Uterus (tissue), 4 donors: ENCODE results near the gene DZIP3. TPM values are rescaled to one million over a fixed set of nuclear protein-coding genes. Genes with fewer than 3 reads are reported as not detected.

Source experiments
- DNase-seq, 2 donors: peaks; one replicate each; pipeline ENCODE4 v3.0.0-alpha.2; 2019 to 2020
- H3K27ac ChIP-seq, 2 donors: fragments of 200-600 bp; sonication (generic); 1 replicate in 1 of 2; 2 replicates in 1 of 2; pipeline ENCODE4 v1.5.1; 2016 to 2018
- H3K27me3 ChIP-seq, 2 donors: fragments of 200-600 bp; sonication (generic); one replicate each; pipeline ENCODE4 v1.5.1; 2018 to 2019; ENCODE audit warnings: control low read depth in 1 of 2
- H3K36me3 ChIP-seq, 2 donors: fragments of 200-600 bp; sonication (generic); one replicate each; pipeline ENCODE4 v1.5.1; 2019; ENCODE audit warnings: control low read depth in 1 of 2
- H3K4me1 ChIP-seq, 2 donors: fragments of 200-600 bp; sonication (generic); one replicate each; pipeline ENCODE4 v1.5.1; 2018 to 2019; ENCODE audit warnings: control low read depth in 1 of 2
- H3K4me3 ChIP-seq, 2 donors: fragments of 200-600 bp; sonication (generic); 1 replicate in 1 of 2; 2 replicates in 1 of 2; pipeline ENCODE4 v1.5.1; 2018 to 2019; ENCODE audit warnings: mild to moderate bottlenecking in 1 of 2
- H3K9me3 ChIP-seq, 2 donors: fragments of 200-600 bp; sonication (generic); one replicate each; pipeline ENCODE4 v1.5.1; 2019; ENCODE audit warnings: control low read depth in 1 of 2
- POLR2A ChIP-seq, 2 donors: fragments of 450-650 bp; IDR thresholded peaks; one replicate each; pipeline ENCODE4 v1.6.1; 2016; ENCODE audit warnings: antibody characterized with exemption in 2 of 2, mild to moderate bottlenecking in 1 of 2, moderate library complexity in 1 of 2
- intact Hi-C: fragments of 100-400 bp; cut with DNase I; formaldehyde crosslinking; loops from one replicate; pipeline ENCODE4 v1.15.1; 2023; ENCODE audit warnings: low total_unique reads
- total RNA-seq, 4 donors: library from RNA; depleted of rRNA in 3 of 4; stranded (reverse); fragments of >200 nt in 3 of 4; gene quantifications; one replicate each; pipeline versions ENCODE4 v1.1.0 to v1.2.4, GENCODE V29; 2014 to 2023
- TF ChIP-seq, protein P1 (sequence below), 4 experiments: fragments of 200-600 bp in 2 of 4; fragments of 450-650 bp in 2 of 4; sonication (generic) in 2 of 4; IDR thresholded peaks; one replicate each; pipeline ENCODE4 v1.5.1; 2016 to 2019; ENCODE audit warnings: antibody characterized with exemption in 4 of 4, mild to moderate bottlenecking in 2 of 4, moderate library complexity in 1 of 4
- donor health status: DM: yes; HTN: yes; CAD: no.

The DZIP3 gene
- total RNA-seq, 4 donors from 2014 or later = 8.8 to 39.5 (median 25.7) TPM

DNA sequence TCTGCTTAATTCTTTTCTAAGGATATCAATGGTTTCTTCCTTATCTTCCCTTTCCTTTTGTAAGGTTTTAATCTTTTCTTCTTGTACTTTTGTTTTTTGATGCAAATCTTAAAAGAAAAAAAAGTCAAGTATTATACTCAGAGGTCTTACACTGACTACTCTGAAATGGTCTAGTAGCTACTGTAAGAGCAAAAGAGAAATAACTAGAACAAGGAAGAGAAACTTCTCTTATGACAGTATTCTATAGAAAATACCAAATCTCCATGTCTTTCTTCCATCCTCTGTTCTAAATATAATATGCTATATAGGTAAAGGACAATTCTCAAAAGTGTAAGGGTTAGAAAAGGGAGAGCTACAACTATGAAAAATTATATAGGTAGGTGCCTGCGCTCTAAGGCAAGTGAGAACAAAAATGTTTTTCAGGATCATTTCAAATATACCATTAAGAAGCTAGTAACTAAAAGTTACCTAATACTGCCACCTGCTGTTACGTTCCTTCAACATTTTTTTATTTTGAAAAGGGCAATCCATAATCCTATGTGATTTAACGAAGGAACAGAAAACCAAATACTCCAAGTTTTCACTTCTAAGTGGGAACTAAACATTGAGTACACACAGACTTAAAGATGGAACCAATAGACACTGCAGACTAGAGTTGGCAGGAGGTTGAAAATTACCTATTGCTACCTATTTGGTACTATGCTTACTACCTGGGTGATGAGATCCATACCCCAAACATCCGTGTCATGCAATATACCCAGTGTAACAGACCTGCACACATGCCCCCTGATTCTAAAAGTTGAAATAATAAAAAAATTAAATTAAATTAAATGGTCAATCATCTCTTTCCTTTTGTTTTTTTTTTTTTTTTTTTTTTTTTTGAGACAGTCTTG is 37.0 kb upstream of the DZIP3 start:
- Histone ChIP-seq H3K4me1 (no peaks in the 10 kb centered on the region), H3K27me3 (no peaks in the 10 kb centered on the region), H3K36me3 (no peaks in the 10 kb centered on the region), H3K27ac (no peak overlapping the region), H3K9me3 (no peaks in the 10 kb centered on the region), H3K4me3 (no peak overlapping the region)
- no peak for DNase-seq
- intact Hi-C loops = loop anchor here (10.0 kb wide), 1 partner anchor 58 kb away; no protein-coding TSS in a partner anchor
- TF ChIP-seq POLR2A (IDR thresholded peaks at IDR 0.05) = no peak
- TF ChIP-seq, protein P1, sequence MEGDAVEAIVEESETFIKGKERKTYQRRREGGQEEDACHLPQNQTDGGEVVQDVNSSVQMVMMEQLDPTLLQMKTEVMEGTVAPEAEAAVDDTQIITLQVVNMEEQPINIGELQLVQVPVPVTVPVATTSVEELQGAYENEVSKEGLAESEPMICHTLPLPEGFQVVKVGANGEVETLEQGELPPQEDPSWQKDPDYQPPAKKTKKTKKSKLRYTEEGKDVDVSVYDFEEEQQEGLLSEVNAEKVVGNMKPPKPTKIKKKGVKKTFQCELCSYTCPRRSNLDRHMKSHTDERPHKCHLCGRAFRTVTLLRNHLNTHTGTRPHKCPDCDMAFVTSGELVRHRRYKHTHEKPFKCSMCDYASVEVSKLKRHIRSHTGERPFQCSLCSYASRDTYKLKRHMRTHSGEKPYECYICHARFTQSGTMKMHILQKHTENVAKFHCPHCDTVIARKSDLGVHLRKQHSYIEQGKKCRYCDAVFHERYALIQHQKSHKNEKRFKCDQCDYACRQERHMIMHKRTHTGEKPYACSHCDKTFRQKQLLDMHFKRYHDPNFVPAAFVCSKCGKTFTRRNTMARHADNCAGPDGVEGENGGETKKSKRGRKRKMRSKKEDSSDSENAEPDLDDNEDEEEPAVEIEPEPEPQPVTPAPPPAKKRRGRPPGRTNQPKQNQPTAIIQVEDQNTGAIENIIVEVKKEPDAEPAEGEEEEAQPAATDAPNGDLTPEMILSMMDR (IDR thresholded peaks at IDR 0.05) = peak; percentile 45 to 65 (median 50)

DNA sequence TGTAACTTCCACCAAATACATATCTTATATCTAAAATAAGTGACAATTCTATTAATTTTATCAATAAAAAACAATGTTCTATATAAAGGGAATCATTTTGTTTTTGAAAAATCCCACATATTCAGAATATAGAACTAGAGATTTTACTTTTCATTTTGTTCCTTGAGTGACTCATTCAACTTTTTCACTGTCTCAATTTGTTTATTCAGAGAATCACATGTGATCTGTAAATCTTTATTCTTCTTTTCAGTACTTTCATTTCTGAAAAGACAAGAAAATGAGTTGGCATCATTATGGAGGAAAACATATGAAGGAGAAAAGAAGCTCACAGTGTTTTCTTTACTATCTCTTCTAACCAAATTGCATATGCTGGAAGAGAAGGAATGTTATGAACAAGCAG is 35.3 kb upstream of the DZIP3 start:
- TF ChIP-seq POLR2A (IDR thresholded peaks at IDR 0.05) = no peak
- TF ChIP-seq, protein P1 (IDR thresholded peaks at IDR 0.05) = no peak
- no peaks in the 10 kb centered on the region for H3K4me1 ChIP-seq
- no peaks in the 10 kb centered on the region for H3K36me3 ChIP-seq
- H3K4me3 ChIP-seq = no peak overlapping the region
- no peak overlapping the region for H3K27ac ChIP-seq
- intact Hi-C loops = loop anchor here (10.0 kb wide), 1 partner anchor 59 kb away; no protein-coding TSS in a partner anchor
- H3K9me3 ChIP-seq = no peaks in the 10 kb centered on the region
- DNase-seq = no peak
- H3K27me3 ChIP-seq = no peaks in the 10 kb centered on the region

DNA sequence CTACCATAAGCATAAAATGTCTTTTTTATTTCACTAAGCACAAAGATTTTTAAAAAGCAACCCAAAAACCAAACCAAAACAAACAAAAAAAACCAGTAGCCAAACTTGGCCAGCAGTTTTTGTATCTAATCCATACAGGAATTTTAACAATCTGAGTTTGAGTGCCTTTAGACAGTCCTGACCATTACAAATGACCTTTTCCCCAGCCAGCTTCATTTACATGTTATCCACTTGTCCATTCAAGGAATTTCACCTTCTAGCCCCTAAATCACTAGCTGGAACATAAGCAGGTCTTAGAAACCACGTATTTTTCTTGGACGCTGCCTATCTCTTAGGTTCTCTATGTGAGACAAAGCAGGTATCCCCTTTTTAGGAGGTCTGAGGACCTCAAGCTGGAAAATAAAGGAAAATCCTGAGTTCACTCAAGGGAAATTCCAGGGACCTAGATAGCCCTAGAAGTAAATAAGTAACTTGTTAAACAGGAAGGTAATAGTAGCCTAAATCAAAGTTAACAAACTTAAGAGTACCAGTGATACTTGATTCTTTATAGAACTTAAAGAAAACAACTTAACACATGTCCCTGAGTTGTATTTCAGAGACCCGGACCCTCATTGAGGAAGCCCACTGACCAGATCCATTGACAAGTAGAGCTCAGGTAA is 34.5 kb upstream of the DZIP3 start:
- H3K9me3 ChIP-seq = no peaks in the 10 kb centered on the region
- intact Hi-C loops = loop anchor here (10.0 kb wide), 1 partner anchor 60 kb away; no protein-coding TSS in a partner anchor
- no peak for TF ChIP-seq POLR2A (IDR thresholded peaks at IDR 0.05)
- TF ChIP-seq, protein P1 (IDR thresholded peaks at IDR 0.05) = no peak
- H3K36me3 ChIP-seq = no peaks in the 10 kb centered on the region
- no peak overlapping the region for H3K27ac ChIP-seq
- H3K27me3 ChIP-seq = no peaks in the 10 kb centered on the region
- no peak for DNase-seq
- no peak overlapping the region for H3K4me3 ChIP-seq
- no peaks in the 10 kb centered on the region for H3K4me1 ChIP-seq

DNA sequence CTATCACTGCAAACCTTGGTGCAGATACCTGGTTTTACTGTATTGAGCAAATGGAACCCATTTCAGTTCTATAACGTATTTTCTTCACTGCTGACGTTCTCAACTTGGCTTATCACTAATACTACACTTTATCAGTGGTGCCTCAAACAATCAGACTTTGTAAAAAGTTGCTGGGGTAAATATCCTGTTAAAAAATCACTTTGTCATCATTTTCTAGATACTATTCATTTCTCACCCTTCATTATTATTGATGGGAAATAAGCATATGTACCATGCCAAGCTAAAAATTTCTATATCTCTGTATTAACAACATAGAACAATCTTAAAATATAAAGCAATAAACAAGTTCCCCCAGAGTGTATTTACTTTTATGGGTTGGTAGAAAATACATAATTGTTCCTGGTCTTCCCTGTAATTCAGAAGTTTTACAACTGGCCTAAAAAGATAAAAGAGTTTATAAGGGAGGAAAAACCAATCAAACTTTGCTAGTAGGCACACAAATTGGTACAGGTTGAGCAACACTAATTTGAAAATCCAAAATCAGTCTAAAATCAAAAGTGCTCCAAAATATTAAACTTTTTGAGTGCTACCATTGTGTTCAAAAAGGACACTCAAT is 33.4 kb upstream of the DZIP3 start:
- no peak overlapping the region for H3K4me3 ChIP-seq
- TF ChIP-seq, protein P1 (IDR thresholded peaks at IDR 0.05) = no peak
- no peak for TF ChIP-seq POLR2A (IDR thresholded peaks at IDR 0.05)
- H3K27ac ChIP-seq = no peak overlapping the region
- H3K36me3 ChIP-seq = no peaks in the 10 kb centered on the region
- H3K4me1 ChIP-seq = no peaks in the 10 kb centered on the region
- DNase-seq = no peak
- no peaks in the 10 kb centered on the region for H3K27me3 ChIP-seq
- intact Hi-C loops = loop anchor here (10.0 kb wide), 1 partner anchor 61 kb away; no protein-coding TSS in a partner anchor
- no peaks in the 10 kb centered on the region for H3K9me3 ChIP-seq
